Measurements from ENCODE around the gene CACFD1.

CACFD1 gene

DNA sequence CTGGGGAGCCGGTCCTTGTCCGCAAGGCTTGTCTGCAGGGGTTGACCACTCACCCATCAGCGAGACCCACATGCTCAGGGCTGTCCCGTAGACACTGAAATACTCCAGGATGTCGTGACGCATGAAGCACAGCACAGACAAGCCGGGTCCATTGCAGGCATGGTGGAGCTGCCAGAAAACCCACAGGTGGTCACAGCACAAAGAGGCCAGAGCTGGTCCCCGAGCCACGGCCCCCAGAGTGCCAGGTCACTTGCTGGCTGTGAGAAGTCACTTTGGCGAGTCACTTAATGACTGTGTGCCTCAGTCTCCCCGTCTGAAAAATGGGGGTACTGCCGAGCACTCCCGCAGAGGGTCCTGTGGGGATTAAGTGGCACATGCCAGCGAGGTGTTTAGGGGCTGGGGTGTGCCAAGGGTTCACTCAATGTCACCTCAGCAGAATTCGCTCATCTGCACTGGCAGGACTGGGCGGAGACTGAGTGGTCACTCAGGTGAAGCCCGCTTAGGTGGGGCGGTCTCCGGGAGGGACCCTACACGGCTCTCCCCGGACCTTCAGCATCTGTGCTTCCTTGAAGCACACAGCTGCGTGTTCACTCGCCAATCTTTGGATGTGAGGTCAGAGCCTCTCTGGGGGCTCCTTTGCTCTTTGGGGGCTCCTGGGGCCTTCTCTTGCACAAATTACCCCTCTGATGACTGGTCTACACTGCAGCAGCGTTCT, 60.5 kb downstream of the CACFD1 start:
- Histone ChIP-seq H3K27ac (ENCODE audit: low read depth, low read length) (no peak overlapping the region), H2BK120ac (ENCODE audit: insufficient read depth, low read length, poor library complexity) (no peak overlapping the region), H3K4me2 (ENCODE audit: low read length) (no peak overlapping the region), H3K4me1 (ENCODE audit: control insufficient read depth in 1 of 2, insufficient read depth in 2 of 2, low read length in 2 of 2) (peaks cover 0 to 2% of the 10 kb centered on the region in 2 experiments), H3K4ac (ENCODE audit: low read depth, low read length) (no peak overlapping the region), H3K14ac (ENCODE audit: low read length) (no peak overlapping the region), H2AK5ac (ENCODE audit: low read length) (no peak overlapping the region), H4K8ac (ENCODE audit: low read depth, low read length) (no peak overlapping the region), H2BK12ac (ENCODE audit: low read length) (no peak overlapping the region), H3K18ac (ENCODE audit: low read length) (no peak overlapping the region), H3K27me3 (ENCODE audit: insufficient read depth, low read length) (no peaks in the 10 kb centered on the region), H3K79me2 (ENCODE audit: control insufficient read depth, insufficient read depth, low read length, poor library complexity) (no peaks in the 10 kb centered on the region), H4K12ac (ENCODE audit: low read depth, low read length) (no peak overlapping the region), H2BK5ac (ENCODE audit: low read depth, low read length, poor library complexity) (no peak overlapping the region), H3K4me3 (ENCODE audit: low read depth, low read length) (no peak overlapping the region), H3K36me3 (ENCODE audit: control insufficient read depth in 1 of 2, insufficient read depth in 2 of 2, low read length in 2 of 2) (no peaks in the 10 kb centered on the region), H3K79me1 (ENCODE audit: low read length) (no peaks in the 10 kb centered on the region), H3K9ac (ENCODE audit: low read length) (no peak overlapping the region), H3K9me3 (ENCODE audit: insufficient read depth, low read depth, low read length) (no peaks in the 10 kb centered on the region), H2AFZ (ENCODE audit: insufficient read depth, low read length, poor library complexity) (no peak overlapping the region), H4K91ac (ENCODE audit: low read depth, low read length) (no peak overlapping the region), H3K23ac (ENCODE audit: low read length) (no peak overlapping the region)
- WGBS (ENCODE audit: extremely low coverage, insufficient coverage, insufficient read length): no CpG with 5 or more reads among the region's 24 CpGs
- DNase-seq: no peak
